HG03175 (cell line): Measurements from ENCODE around the gene ZNF554.
"Not testable (repeated sequence)": the region's sequence is repeated elsewhere in the genome, so short reads cannot be mapped to it uniquely, and the experiment has no call there.

Source experiments
- ATAC-seq: cut with Tn5 transposase; IDR thresholded peaks from one replicate; pipeline ENCODE4 v1.9.1; 2021; ENCODE audit warnings: mild to moderate bottlenecking, moderate library complexity; ENCODE audit not compliant: unreplicated experiment

The ZNF554 gene

DNA sequence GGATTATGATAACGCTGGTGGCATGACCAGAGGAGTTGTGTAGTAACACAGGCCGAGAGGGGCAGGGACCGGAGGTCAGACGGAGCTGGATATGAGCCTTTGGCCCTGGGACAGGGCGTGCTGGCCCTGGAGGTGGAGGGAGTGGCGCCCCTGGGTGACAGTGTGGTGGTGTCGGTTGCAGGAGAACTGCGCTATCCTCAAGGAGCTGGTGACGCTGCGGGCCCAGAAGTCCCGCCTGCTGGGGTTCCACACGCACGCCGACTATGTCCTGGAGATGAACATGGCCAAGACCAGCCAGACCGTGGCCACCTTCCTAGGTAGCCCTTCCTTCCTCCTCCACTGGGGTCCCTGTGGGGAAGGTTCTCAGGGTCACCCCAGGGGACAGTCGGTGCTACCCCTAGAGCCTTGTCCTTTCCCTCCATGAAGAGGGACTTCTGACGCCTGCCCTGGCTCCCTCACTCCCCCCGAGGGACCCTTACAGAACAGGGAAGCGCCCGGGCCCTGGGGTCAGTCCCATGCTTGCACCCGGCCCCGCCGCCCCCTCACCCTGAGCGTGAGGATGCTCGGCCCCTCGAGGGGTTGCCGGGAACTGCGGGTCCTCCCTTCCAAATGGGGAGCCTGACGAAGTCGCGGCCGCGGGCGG is 12.8 kb upstream of the ZNF554 start:
- ATAC-seq = no peak

DNA sequence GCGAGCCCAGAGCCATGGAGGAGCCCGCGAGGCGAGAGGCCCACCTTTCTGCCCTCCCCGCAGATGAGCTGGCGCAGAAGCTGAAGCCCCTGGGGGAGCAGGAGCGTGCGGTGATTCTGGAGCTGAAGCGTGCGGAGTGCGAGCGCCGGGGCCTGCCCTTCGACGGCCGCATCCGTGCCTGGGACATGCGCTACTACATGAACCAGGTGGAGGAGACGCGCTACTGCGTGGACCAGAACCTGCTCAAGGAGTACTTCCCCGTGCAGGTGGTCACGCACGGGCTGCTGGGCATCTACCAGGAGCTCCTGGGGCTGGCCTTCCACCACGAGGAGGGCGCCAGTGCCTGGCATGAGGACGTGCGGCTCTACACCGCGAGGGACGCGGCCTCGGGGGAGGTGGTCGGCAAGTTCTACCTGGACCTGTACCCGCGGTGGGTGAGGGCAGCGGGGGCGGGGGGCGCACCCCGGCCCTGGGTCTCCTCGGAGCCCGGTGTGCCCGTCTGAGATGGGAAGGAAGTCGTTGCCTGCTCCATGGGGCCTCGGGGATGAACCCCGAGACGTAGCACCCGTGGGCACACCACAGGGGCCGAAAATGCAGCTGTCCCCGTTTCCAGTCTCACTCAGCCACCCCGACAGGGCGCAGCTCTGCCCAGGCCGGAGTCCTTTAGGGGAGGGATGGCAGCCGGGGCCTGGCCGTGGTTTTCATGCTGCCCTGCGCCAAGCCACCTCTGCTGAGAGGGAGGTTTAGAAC is 12.1 kb upstream of the ZNF554 start:
- ATAC-seq = no peak

DNA sequence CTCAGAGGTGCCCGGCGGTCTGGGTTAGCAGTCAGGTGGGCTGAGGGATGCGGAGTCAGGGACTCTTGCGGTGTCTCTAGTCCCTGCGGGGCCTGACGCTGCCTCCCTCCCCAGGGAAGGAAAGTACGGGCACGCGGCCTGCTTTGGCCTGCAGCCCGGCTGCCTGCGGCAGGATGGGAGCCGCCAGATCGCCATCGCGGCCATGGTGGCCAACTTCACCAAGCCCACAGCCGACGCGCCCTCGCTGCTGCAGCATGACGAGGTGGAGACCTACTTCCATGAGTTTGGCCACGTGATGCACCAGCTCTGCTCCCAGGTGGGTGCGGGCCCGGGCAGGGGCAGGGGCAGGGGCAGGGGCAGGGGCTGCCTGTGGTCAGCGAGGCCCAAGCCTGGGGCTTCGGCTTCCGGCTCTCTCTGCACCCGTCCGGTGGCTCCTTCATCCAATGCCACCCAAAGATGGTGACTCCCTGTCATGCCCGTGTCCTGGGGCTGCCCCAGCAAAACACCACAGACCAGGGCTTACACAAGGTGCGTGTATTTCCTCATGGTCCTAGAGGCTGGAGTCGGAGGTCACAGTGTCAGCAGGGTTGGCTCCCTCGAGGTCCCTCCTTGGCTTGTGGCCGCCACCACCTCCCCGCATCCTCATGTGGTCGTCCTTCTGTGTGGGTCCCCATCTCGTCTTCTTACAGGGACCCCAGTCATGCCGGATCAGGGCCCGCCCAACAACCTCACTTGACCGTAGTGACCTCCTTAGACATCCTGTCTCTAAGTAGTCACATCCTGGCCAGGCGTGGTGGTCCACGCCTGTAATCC is 11.3 kb upstream of the ZNF554 start:
- ATAC-seq = no peak

DNA sequence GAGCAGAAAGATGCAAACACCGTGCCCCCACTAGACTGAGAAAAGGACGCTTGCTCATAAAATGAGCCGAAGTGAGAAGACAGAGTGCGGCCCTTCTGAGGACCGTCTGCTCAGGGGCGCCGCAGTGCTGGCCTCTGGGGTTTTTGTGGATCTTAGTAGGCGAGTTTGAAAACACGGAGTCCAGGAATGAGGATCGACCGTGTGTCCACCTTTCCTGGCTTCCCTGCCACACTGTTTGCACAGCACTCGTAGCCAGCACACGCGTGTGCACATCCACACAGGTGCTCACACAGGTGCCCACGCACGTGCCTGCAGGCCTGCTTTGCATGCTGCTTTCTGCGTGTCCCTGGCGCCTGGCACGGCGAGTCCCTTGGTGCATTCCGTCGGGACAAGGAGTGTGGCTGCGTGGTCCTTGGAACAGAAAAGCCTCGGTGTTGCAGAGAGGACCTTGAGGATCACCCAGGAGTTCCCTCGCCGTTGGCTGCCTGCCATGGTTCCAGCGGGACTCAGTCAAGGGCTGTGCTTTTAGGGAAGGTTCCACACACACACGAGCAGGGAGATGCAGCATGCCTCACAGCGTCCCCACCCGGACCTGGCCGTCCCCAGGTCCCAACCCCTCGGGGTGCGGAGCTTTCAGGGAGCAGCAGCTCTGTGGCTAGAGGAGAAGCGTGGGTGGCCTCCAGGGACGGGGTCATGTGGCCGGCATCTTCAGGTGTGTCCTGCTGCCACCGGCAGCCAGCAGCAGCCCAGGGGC is 10.1 kb upstream of the ZNF554 start:
- no peak for ATAC-seq

DNA sequence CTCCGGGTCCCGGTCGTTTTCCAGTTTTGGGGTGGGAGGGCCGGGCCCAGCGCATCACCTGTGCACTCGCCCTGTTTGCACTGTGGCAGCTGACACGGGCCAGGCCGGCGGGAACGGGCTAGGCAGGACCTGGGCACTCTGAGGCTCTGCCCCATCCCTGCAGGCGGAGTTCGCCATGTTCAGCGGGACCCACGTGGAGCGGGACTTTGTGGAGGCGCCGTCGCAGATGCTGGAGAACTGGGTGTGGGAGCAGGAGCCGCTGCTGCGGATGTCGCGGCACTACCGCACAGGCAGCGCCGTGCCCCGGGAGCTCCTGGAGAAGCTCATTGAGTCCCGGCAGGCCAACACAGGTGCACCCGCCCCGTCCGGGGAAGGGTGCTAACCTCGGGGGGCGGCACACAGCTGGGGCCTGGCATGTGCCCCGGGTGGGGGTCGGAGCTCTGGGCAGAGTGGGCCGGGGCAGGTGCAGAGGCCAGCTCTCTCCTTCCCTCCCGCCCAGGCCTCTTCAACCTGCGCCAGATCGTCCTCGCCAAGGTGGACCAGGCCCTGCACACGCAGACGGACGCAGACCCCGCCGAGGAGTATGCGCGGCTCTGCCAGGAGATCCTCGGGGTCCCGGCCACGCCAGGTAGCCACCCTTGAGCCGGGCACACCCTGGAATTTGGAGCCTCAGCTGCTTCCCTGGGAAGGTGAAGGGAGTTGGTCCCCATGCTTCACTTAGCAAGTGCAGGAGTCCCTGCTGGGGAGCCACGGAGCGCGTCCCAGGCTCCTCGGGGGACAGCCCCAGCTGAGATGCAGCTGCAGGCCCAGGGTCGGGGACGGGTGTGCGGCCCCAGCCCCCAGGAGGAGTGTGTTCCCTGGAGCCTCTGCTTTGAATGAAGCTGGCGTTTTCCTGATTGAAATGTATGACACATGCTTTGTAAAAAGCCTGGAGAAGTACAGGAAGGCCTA is 9.3 kb upstream of the ZNF554 start:
- no peak for ATAC-seq

DNA sequence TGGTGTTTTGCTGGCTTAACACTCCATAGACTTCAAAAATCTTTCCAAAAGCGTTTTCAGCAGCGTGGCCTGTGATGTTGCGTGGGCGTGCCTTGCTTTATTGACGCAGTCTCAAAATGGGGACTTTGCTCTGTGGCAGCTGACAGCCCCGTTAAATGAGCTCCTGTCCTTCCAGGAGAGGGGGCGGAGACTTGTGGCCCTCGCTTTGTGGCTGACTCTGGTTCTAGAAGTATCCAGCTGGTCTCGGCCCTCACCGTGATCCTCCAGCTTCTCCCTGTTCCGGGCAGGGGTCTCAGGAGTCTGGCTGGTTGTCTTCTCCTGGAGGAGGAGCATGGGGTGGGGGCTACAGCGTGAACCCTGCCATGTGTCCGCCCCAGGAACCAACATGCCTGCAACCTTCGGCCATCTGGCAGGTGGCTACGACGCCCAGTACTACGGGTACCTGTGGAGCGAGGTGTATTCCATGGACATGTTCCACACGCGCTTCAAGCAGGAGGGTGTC is 8.4 kb upstream of the ZNF554 start:
- no peak for ATAC-seq

GRCh38 chr19:2811735-2812413 is 7.8 kb upstream of the ZNF554 start:
- ATAC-seq = no peak

DNA sequence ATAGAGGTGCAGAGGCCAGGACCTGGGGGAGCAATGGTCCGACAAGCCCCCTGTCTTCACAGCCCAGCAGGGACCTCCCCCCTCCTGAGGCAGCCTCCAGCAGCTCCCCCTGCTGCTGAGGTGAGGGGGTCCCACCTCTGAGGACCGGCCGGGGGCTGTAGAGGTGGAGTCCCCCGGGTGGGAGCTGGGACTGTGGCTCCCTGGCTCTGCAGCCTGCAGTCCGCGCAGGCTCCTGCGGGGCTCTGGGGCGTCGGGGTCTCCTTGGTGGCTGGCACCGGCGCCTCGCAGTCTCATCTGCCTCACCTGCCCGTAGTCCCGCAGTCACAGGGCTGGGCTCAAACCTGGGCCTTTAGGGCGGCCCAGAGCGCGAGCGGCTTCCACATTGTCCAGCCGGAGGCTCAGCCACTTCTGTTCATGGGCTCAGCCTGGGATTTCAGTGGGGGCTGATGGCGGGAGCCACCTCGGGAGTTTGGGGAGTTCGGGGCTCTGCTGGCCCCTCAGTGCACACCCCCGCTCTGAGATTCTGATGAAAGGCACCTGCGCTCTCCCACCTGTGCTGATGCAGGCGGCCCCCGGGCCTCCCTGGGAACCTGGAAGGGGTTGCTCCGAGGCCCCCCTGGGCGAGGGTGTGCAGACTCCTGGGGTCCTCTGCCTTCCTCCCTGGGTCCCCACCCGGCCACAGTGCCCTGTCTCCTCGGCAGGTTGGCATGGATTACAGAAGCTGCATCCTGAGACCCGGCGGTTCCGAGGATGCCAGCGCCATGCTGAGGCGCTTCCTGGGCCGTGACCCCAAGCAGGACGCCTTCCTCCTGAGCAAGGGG is 7.0 kb upstream of the ZNF554 start:
- no peak for ATAC-seq

DNA sequence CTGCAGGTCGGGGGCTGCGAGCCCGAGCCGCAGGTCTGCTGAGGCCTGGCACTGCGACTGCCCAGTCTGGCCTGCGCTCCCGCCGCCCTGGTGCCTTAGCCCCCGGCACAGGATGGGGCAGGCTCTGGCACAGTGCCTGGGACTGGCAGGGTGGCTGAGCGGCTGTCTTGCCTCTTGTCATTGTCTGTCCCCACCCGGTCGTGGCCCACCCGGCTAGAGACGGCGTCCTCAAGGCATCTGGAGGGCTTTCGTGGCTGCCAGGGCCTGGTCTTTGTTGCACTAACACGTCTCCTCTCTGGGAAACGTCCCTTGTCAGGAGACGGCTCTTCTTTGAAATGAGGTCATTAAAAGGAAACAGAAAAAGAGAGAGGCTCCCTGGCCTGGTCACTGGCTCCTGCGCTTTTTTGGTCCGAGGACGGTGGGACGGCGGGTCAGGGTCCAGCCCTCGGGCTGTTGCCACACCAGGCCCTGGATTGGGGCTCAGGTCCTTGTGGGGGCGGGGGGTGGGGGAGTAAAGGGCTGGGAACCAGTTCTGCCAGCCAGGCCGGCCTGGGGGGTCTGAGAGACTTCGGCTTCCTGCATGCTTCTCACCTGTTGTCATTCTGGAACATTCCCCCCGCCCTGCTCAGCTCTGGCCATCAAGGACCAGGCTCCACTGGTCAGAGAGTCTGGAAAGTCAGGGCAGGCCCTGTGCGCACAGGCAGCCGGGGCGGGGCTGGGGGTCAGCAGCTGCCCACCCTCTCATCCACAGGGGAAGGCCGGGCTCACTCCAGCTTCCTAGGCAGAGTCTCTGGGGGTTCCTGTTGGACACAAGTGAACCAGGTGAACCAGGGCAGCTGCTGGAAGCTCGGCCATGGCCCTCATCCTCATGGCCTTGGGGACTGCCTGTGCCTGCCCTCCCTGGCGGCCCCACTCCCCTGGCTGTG is 6.2 kb upstream of the ZNF554 start:
- no peak for ATAC-seq

DNA sequence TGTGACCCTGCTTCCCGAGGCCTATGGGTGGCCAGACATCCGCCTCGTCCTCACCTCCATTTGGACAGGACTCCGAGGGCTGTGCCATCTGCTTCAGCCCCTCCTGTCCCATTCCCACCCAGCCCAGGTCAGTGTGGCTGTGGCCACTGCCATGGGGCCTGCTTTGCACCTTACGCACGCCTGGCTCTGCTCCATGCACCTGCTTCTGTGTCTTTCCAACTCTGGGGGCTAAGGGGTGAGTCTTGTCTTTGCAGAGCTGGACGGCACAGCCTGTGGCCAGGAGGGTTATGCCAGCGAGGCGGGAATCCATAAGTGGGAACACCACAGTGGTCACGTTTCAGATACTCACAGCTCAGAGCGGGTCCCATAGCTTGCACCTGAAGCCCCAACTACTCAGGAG is 5.2 kb upstream of the ZNF554 start:
- ATAC-seq = no peak

GRCh38 chr19:2815191-2815614 is 4.5 kb upstream of the ZNF554 start:
- no peak for ATAC-seq

GRCh38 chr19:2815923-2816322 is 3.7 kb upstream of the ZNF554 start:
- ATAC-seq = no peak

DNA sequence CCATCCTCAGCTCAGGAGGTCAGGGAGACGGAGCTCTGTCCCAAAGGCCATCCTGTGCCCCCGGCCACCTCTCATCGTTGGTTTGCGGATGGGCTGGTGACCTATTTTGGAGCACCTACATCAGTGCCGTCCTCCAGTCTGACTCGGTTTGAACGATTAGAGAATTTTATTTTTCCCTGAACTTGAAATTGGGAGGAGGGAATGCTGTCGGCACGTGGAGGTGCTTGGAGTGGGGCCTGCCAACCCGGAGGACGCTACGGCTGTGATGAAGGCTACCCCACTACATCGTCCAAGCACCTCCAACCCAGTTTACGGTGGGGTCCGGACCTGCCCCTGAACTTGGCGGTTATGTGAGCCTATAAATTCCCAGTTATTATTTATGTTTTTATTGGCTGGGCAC is 3.0 kb upstream of the ZNF554 start:
- no peak for ATAC-seq

- not testable (repeated sequence) for ATAC-seq
Measured at GRCh38 chr19:2817237-2817829, 2.3 kb upstream of the ZNF554 start.

- ATAC-seq = no peak
Measured at GRCh38 chr19:2820112-2820702, 539 bp downstream of the ZNF554 start.

DNA sequence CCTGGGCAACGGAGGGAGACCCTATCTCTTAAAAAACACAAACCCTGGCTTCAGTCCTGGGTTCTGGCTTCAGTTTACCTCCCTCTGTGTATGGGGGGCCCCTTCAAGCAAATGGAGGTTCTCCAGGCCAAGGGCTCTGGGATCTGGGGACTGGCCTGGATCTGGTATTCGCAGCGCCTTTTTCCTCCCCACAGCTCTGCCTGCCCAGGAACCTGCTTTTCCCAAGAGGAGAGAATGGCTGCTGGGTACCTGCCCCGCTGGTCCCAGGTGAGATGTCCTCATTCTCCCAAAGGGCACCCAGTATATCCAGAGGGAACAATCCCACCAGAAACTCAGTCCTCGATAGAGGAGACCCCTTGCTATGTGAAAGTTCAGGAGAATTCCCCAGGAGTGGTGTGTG is 3.2 kb downstream of the ZNF554 start:
- ATAC-seq = no peak

GRCh38 chr19:2823646-2824045 is 4.0 kb downstream of the ZNF554 start:
- ATAC-seq = no peak
